Renal cortex interstitium (tissue), 11 donors: ENCODE results near the gene CFAP70. TPM values are rescaled to one million over a fixed set of nuclear protein-coding genes. Genes with fewer than 3 reads are reported as not detected.

Source experiments
- DNase-seq, 11 donors: peaks; one replicate each; pipeline ENCODE4 v3.0.0-alpha.2; 2013; ENCODE audit warnings: low read depth in 9 of 11, low spot score in 4 of 11; ENCODE audit errors: extremely low read depth in 1 of 11
- polyA plus RNA-seq, 3 donors: library from polyadenylated mRNA; unstranded; fragments of 120-200 nt; gene quantifications; one replicate each; pipeline ENCODE4 v1.2.1, GENCODE V29; 2013; ENCODE audit not compliant: insufficient read length in 3 of 3

CFAP70 gene
- polyA plus RNA-seq, 3 donors: 11.9 to 22.8 (median 16.7) TPM

DNA sequence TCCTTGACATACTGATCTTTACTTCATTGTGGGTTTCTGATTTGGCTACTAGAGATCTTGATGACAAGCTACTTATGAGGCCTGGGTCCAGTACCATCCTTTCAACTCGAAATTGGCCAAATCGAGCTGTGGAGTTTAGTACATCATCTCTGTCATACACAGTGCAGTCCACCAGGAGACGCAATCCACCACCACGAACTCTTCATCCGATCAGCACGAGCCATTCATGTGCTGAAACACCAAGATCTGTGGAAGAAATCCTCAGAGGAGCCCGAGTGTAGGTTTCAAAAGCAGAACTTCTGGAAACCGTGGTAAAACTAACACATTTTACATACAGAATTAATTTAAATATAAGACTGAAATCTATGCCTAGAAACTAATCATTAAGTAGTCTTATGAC lies 125.8 kb downstream of the CFAP70 start:
- DNase-seq: no peak

- no peak for DNase-seq
Observed at GRCh38 chr10:73229567-73229966, 129.1 kb downstream of the CFAP70 start.

- DNase-seq: no peak
Observed at GRCh38 chr10:73228247-73228646, 130.4 kb downstream of the CFAP70 start.

- no peak for DNase-seq
Observed at GRCh38 chr10:73226663-73227062, 132.0 kb downstream of the CFAP70 start.

GRCh38 chr10:73225518-73225917 lies 133.1 kb downstream of the CFAP70 start:
- DNase-seq: no peak

DNA sequence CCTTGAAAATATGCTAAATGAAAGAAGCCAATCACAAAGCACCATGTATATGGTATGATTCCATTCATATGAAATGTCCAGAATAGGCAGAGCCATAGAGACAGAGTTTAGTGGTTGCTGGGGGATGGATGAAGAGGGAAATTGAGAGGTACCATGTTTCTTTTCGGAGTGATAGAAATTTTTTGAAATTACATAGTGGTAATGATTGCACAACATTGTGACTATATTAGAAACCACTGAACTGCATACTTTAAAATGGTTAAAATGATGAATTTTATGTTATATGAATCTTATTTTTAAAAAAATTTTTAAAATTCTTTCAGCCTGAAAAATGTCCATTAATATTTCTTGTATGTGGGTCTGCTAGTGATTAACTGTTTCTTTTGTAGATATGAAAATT lies 137.7 kb downstream of the CFAP70 start:
- DNase-seq: no peak

DNA sequence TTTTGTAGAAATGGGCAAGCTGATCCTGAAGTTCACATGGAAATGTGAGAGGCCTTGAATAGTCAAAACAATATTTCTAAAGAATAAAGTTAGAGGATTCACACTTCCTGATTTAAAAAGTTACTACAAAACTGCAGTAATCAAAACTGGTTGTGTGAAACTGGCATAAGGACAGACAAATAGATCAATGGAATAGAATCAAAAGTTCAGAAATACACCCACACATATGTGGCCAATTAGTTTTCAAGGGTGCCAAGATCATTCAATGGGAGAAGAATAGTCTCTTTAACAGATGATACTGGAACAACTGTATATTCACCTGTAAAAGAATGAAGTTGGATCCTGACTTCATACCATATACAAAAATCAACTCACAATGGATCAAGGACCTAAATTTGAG lies 139.3 kb downstream of the CFAP70 start:
- no peak for DNase-seq

GRCh38 chr10:73218431-73219191 lies 140.1 kb downstream of the CFAP70 start:
- no peak for DNase-seq

GRCh38 chr10:73217628-73218027 lies 141.0 kb downstream of the CFAP70 start:
- no peak for DNase-seq

- no peak for DNase-seq
Observed at GRCh38 chr10:73215749-73216148, 142.9 kb downstream of the CFAP70 start.

DNA sequence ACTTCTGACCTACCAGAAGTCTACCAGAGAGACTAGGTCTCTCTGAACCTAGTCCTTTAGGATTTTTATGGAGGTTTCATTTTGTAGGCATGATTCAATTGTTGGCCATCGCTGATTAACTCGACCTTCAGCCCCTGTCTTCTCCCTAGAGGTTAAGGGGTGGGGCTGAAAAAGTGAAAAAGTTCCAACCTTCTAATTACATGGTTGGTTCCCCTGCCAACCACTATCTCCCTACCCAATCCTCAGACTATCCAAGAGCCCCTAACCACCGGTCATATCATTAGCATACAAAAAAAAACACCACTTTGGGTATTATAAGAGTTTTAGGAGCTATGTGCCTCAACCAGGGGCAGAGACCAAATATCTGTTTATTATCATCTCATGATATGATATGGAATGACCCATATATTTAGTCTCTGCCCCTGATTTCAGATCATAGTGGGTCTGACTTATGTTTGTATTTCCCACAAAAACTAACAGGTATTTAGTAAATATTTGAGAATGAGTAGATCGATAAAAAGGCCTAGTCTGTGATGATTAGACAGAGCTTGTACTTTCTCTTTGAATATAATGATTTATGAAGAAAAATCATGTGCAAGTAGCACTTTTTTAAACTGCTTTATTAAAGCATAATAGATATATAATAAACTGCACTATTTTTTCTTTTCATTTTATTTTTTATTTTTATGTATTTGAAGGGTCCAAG lies 147.4 kb downstream of the CFAP70 start:
- DNase-seq: no peak

GRCh38 chr10:73210395-73211105 lies 148.1 kb downstream of the CFAP70 start:
- DNase-seq: no peak

DNA sequence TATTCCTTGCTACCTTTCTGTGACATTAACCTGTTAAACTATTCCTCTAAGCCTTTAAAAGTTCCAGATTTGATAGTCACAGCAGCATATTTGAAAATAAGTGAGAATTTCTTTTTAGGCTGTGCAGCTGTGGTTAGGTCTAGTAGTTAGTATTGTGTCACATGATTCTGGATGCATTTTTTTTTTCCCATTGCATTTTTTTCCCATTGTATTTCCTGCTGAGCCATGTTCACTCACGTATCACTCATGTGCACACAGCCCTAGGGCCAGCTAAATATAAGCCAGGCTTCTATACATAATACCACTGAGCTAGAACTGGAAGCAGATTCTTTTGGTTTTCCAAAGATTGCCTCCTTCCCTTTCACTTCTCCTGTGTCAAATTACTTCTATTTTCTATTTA lies 149.0 kb downstream of the CFAP70 start:
- DNase-seq: peak in 4 of 11 donors; percentile 1 to 13 (median 7)

DNA sequence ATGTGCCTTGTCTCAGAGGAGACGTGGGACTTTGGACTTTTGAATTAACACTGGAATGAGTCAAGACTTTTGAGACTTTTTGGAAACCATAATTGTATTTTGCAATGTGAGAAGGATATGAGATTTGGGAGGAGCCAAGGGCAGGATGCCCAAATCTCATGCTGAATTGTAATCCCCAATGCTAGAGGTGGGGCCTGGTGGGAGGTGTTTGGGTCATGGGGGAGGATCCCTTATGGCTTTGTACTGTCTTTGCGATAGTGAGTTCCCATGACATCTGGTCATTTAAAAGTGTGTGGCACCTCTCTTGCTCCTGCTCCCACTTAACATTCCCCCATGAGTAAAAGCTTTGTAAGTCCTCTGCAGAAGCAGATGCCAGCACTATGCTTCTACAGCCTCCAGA lies 150.8 kb downstream of the CFAP70 start:
- DNase-seq: no peak

- no peak for DNase-seq
Observed at GRCh38 chr10:73206385-73206784, 152.3 kb downstream of the CFAP70 start.

- DNase-seq: no peak
Observed at GRCh38 chr10:73205890-73206289, 152.8 kb downstream of the CFAP70 start.

DNA sequence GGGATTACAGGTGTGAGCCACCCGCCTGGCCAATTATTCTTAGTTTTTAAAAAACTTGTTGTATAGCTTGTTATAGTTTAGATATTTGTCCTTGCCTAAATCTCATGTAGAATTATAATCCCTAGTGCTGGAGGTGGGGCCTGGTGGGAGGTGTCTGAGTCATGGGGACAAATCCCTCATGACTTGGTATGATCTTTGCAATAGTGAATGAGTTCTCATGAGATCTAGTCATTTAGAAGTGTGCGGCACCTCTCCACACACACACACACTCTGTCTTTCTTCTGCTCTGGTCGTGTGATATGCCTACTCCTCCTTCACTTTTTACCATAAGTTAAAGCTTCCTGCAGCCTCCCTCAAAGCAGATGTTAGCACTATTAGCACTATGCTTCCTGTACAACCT lies 153.6 kb downstream of the CFAP70 start:
- no peak for DNase-seq
